Medulla oblongata (tissue), 1 donor: ENCODE measurements around the gene UGT2B28.
"Not testable (repeated sequence)": the region's sequence is repeated elsewhere in the genome, so short reads cannot be mapped to it uniquely, and the experiment has no call there.

Source experiments
- DNase-seq: peaks from one replicate; pipeline ENCODE4 v3.0.0-alpha.2; 2015; ENCODE audit errors: extremely low spot score

Gene UGT2B28

GRCh38 chr4:69343558-69344420 lies 63.5 kb downstream of the UGT2B28 start:
- DNase-seq: not testable (repeated sequence)
